CD8-positive, alpha-beta memory T cell (primary cell): ENCODE measurements around the gene SSPN. TPM values are rescaled to one million over a fixed set of nuclear protein-coding genes. Genes with fewer than 3 reads are reported as not detected.

Source experiments
- CTCF ChIA-PET: fragments of 350-600 bp; sonication (Branson Sonifier 250); formaldehyde crosslinking; loops from one replicate; lab custom pipeline; 2021; ENCODE audit warnings: antibody characterized with exemption; lab: Charles Lee
- POLR2A ChIA-PET: fragments of 350-600 bp; sonication (Branson Sonifier 250); formaldehyde crosslinking; loops from one replicate; lab custom pipeline; 2021; ENCODE audit warnings: antibody characterized with exemption; lab: Charles Lee
- DNase-seq, 5 donors: peaks; one replicate each; pipeline versions ENCODE4 v3.0.0 to v3.0.0-alpha.2; 2020 to 2022; ENCODE audit warnings: mixed read lengths in 1 of 5
- H3K27ac ChIP-seq: one replicate; pipeline ENCODE4 v1.7.0; 2013; ENCODE audit warnings: low read depth, mild to moderate bottlenecking, low read length, moderate library complexity
- H3K27me3 ChIP-seq: 2 replicates; pipeline ENCODE4 v1.7.0; 2013; ENCODE audit warnings: low read length, mild to moderate bottlenecking; ENCODE audit not compliant: insufficient read depth, poor library complexity, severe bottlenecking
- H3K36me3 ChIP-seq: 2 replicates; pipeline ENCODE4 v1.7.0; 2013; ENCODE audit warnings: mild to moderate bottlenecking, low read length, moderate library complexity; ENCODE audit not compliant: insufficient read depth
- H3K4me1 ChIP-seq: 2 replicates; pipeline ENCODE4 v1.7.0; 2013; ENCODE audit warnings: mild to moderate bottlenecking, low read length, moderate library complexity; ENCODE audit not compliant: insufficient read depth
- H3K4me3 ChIP-seq: 2 replicates; pipeline ENCODE4 v1.7.0; 2013; ENCODE audit warnings: mild to moderate bottlenecking, low read length
- H3K9me3 ChIP-seq: 2 replicates; pipeline ENCODE4 v1.7.0; 2013; ENCODE audit warnings: mild to moderate bottlenecking, low read length
- H3K27ac Mint-ChIP-seq, 8 donors: one replicate each; pipeline ENCODE4 v1.8.0; 2020 to 2021; ENCODE audit warnings: mixed read lengths in 8 of 8, mild to moderate bottlenecking in 6 of 8, inconsistent platforms in 3 of 8, moderate library complexity in 3 of 8
- H3K27me3 Mint-ChIP-seq, 2 donors: one replicate each; pipeline ENCODE4 v1.8.0; 2020 to 2021; ENCODE audit warnings: mixed read lengths in 2 of 2, mild to moderate bottlenecking in 1 of 2, moderate library complexity in 1 of 2
- H3K36me3 Mint-ChIP-seq, 3 donors: one replicate each; pipeline ENCODE4 v1.8.0; 2020 to 2021; ENCODE audit warnings: mixed read lengths in 3 of 3, inconsistent platforms in 1 of 3, mild to moderate bottlenecking in 1 of 3
- H3K4me1 Mint-ChIP-seq, 3 donors: one replicate each; pipeline ENCODE4 v1.8.0; 2020 to 2021; ENCODE audit warnings: mixed read lengths in 3 of 3, inconsistent platforms in 1 of 3, mild to moderate bottlenecking in 1 of 3
- H3K4me3 Mint-ChIP-seq, 7 donors: one replicate each; pipeline ENCODE4 v1.8.0; 2020 to 2021; ENCODE audit warnings: mixed read lengths in 7 of 7, mild to moderate bottlenecking in 6 of 7, moderate library complexity in 4 of 7, inconsistent platforms in 2 of 7
- H3K9me3 Mint-ChIP-seq, 5 donors: one replicate each; pipeline ENCODE4 v1.8.0; 2020 to 2022; ENCODE audit warnings: mixed read lengths in 5 of 5, mild to moderate bottlenecking in 3 of 5, moderate library complexity in 2 of 5, inconsistent platforms in 1 of 5
- polyA plus RNA-seq: library from polyadenylated mRNA; unstranded; fragments of 300-500 nt; fragmentation: Illumina TruSeq; gene quantifications from one replicate; pipeline ENCODE4 v1.2.3, GENCODE V29; 2021
- total RNA-seq, 2 experiments: library from RNA; stranded (reverse); gene quantifications; one replicate each; pipeline ENCODE4 v1.2.3, GENCODE V29; 2021

SSPN gene
- total and polyA plus RNA-seq, 3 experiments from 2014 or later = not detected

- H3K9me3 Mint-ChIP-seq = no peaks in the 10 kb centered on the region
- no peaks in the 10 kb centered on the region for H3K36me3 Mint-ChIP-seq
- Histone ChIP-seq H3K9me3 (no peaks in the 10 kb centered on the region), H3K27me3 (no peaks in the 10 kb centered on the region), H3K27ac (no peak overlapping the region), H3K4me1 (no peaks in the 10 kb centered on the region), H3K4me3 (no peak overlapping the region), H3K36me3 (no peaks in the 10 kb centered on the region)
- ChIA-PET CTCF (no interaction called here), POLR2A (no interaction called here)
- no peak for DNase-seq
- no peaks in the 10 kb centered on the region for H3K4me1 Mint-ChIP-seq
- H3K4me3 Mint-ChIP-seq = no peak overlapping the region
- no peak overlapping the region for H3K27ac Mint-ChIP-seq
- H3K27me3 Mint-ChIP-seq = peaks cover 15 to 38% of the 10 kb centered on the region in 2 donors
Measured at GRCh38 chr12:26239122-26239851, 43.9 kb downstream of the SSPN start.

- DNase-seq = no peak
- Mint-ChIP-seq H3K4me3 (no peak overlapping the region), H3K27me3 (peaks cover 15 to 38% of the 10 kb centered on the region in 2 donors), H3K4me1 (no peaks in the 10 kb centered on the region), H3K27ac (peak overlapping the region in 1 of 8 donors; percentile 4), H3K9me3 (no peaks in the 10 kb centered on the region), H3K36me3 (no peaks in the 10 kb centered on the region)
- H3K4me1 ChIP-seq = no peaks in the 10 kb centered on the region
- H3K27ac ChIP-seq = no peak overlapping the region
- no peaks in the 10 kb centered on the region for H3K9me3 ChIP-seq
- ChIA-PET CTCF (no interaction called here), POLR2A (no interaction called here)
- no peaks in the 10 kb centered on the region for H3K27me3 ChIP-seq
- H3K4me3 ChIP-seq = no peak overlapping the region
- no peaks in the 10 kb centered on the region for H3K36me3 ChIP-seq
Measured at GRCh38 chr12:26239852-26240815, 44.8 kb downstream of the SSPN start.

- H3K4me1 Mint-ChIP-seq = no peaks in the 10 kb centered on the region
- H3K4me3 ChIP-seq = no peak overlapping the region
- H3K36me3 ChIP-seq = no peaks in the 10 kb centered on the region
- no peaks in the 10 kb centered on the region for H3K27me3 ChIP-seq
- H3K9me3 Mint-ChIP-seq = no peaks in the 10 kb centered on the region
- H3K4me1 ChIP-seq = no peaks in the 10 kb centered on the region
- H3K27me3 Mint-ChIP-seq = peaks cover 15 to 43% of the 10 kb centered on the region in 2 donors
- H3K4me3 Mint-ChIP-seq = no peak overlapping the region
- POLR2A ChIA-PET = no interaction called here
- H3K9me3 ChIP-seq = no peaks in the 10 kb centered on the region
- no peak overlapping the region for H3K27ac Mint-ChIP-seq
- no peak overlapping the region for H3K27ac ChIP-seq
- CTCF ChIA-PET = no interaction called here
- no peak for DNase-seq
- no peaks in the 10 kb centered on the region for H3K36me3 Mint-ChIP-seq
Measured at GRCh38 chr12:26241080-26241479, 45.7 kb downstream of the SSPN start.

DNA sequence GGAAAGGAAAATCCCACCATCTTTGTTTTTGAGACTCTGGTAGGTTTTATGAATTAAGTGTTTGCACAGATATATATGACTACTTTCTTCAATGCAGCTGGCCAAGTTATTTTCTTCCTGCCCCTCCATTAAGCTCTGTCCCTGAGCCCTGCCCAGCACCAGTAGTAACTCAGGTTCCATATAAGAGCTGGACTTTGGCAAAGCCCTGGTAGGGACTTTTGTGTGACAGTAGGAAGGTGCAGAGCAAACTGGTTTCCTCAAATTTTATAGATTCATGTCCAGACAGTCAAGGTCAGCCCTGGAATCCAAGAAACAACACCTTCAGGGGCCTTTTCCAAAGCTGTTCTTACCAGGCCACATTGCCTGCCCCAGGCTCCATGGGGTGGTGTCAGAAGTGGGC, 47.3 kb downstream of the SSPN start:
- peaks cover 15 to 42% of the 10 kb centered on the region in 2 donors for H3K27me3 Mint-ChIP-seq

DNA sequence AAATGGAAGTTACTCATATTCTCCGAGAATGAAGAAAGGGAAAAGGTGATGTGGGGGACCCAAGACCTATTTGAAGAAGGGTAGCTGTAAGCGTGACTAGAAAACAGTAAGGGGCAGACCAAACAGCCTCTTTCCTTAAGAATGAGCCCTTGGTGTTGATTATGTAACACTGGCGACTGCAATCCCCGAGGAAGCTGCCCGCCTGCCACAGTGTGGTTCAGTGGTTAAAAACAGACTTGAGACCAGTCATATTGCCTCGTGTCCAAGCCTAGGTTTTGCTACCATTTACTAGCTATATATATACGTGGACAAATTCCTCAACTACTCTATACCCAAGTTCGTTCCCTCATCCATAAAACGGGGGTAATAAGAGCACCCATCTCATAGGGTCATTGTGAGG, 49.1 kb downstream of the SSPN start:
- H3K27me3 Mint-ChIP-seq = peaks cover 8 to 32% of the 10 kb centered on the region in 2 donors
- Histone ChIP-seq H3K9me3 (no peaks in the 10 kb centered on the region), H3K4me1 (no peaks in the 10 kb centered on the region), H3K27ac (no peak overlapping the region), H3K4me3 (no peak overlapping the region), H3K36me3 (no peaks in the 10 kb centered on the region), H3K27me3 (no peaks in the 10 kb centered on the region)
- CTCF ChIA-PET = no interaction called here
- H3K4me3 Mint-ChIP-seq = no peak overlapping the region
- no peak for DNase-seq
- H3K36me3 Mint-ChIP-seq = peaks cover 0 to 2% (median 0%) of the 10 kb centered on the region in 3 donors
- POLR2A ChIA-PET = no interaction called here
- peaks cover 0 to 2% (median 2%) of the 10 kb centered on the region in 5 donors for H3K9me3 Mint-ChIP-seq
- H3K4me1 Mint-ChIP-seq = no peaks in the 10 kb centered on the region
- no peak overlapping the region for H3K27ac Mint-ChIP-seq

More for the DNA sequence above, 47.3 kb downstream of the SSPN start:
- H3K9me3 ChIP-seq = no peaks in the 10 kb centered on the region
- Mint-ChIP-seq H3K27ac (no peak overlapping the region), H3K4me3 (no peak overlapping the region), H3K9me3 (no peaks in the 10 kb centered on the region), H3K4me1 (no peaks in the 10 kb centered on the region), H3K36me3 (no peaks in the 10 kb centered on the region)
- H3K36me3 ChIP-seq = no peaks in the 10 kb centered on the region
- ChIA-PET CTCF (no interaction called here), POLR2A (no interaction called here)
- H3K4me1 ChIP-seq = no peaks in the 10 kb centered on the region
- no peak overlapping the region for H3K27ac ChIP-seq
- DNase-seq = no peak
- no peak overlapping the region for H3K4me3 ChIP-seq
- no peaks in the 10 kb centered on the region for H3K27me3 ChIP-seq

DNA sequence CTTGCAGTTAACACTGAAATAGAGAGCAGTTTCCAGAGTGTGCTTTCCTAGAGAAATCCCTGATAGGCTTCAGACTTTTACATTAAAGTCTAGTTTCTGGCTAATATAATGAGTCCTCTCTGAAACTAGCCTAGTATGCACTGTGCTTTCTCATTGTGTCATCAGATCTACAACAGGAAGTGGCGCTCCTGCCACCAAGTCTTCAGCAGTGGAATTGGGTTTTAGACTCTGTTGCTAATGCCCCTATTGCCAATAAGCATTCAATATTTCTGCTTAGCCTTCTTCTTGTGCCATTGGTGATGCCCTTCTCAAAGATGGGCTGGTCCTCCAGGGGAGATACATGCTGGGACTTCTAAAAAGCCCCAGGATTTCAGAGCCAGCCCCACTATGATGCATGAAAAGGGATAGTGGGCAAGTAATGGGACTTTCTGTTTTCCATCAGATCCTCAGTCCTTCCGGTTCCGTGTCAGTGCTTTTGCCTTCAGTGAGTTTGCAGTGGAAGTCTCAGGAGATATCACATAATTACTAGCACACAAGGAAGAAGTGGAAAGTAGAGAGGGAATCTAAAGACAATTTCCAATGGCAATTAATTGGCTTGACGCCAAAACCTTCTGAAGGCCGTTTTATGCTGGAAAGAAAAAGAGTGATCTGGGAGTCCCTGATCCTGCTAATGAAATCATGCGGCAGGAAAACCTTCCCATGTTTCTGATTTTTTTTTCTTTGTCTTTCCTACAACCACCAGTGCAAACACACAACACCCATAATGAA, 50.0 kb downstream of the SSPN start:
- H3K4me3 Mint-ChIP-seq = no peak overlapping the region
- H3K4me1 Mint-ChIP-seq = no peaks in the 10 kb centered on the region
- Histone ChIP-seq H3K36me3 (no peaks in the 10 kb centered on the region), H3K4me3 (no peak overlapping the region), H3K27me3 (no peaks in the 10 kb centered on the region), H3K4me1 (no peaks in the 10 kb centered on the region), H3K9me3 (no peaks in the 10 kb centered on the region), H3K27ac (no peak overlapping the region)
- ChIA-PET CTCF (no interaction called here), POLR2A (no interaction called here)
- peaks cover 4 to 27% of the 10 kb centered on the region in 2 donors for H3K27me3 Mint-ChIP-seq
- peaks cover 0 to 6% (median 0%) of the 10 kb centered on the region in 3 donors for H3K36me3 Mint-ChIP-seq
- H3K27ac Mint-ChIP-seq = no peak overlapping the region
- peaks cover 0 to 6% (median 3%) of the 10 kb centered on the region in 5 donors for H3K9me3 Mint-ChIP-seq
- DNase-seq = no peak

GRCh38 chr12:26246483-26247164, 51.3 kb downstream of the SSPN start:
- no peak overlapping the region for H3K27ac Mint-ChIP-seq
- H3K27me3 Mint-ChIP-seq = peaks cover 4 to 22% of the 10 kb centered on the region in 2 donors
- H3K27ac ChIP-seq = no peak overlapping the region
- no peaks in the 10 kb centered on the region for H3K4me1 ChIP-seq
- no peaks in the 10 kb centered on the region for H3K27me3 ChIP-seq
- H3K4me3 Mint-ChIP-seq = no peak overlapping the region
- H3K9me3 ChIP-seq = no peaks in the 10 kb centered on the region
- H3K36me3 ChIP-seq = no peaks in the 10 kb centered on the region
- no peaks in the 10 kb centered on the region for H3K4me1 Mint-ChIP-seq
- peaks cover 0 to 6% (median 3%) of the 10 kb centered on the region in 5 donors for H3K9me3 Mint-ChIP-seq
- no peak for DNase-seq
- H3K36me3 Mint-ChIP-seq = peaks cover 0 to 6% (median 0%) of the 10 kb centered on the region in 3 donors
- CTCF ChIA-PET = no interaction called here
- H3K4me3 ChIP-seq = no peak overlapping the region
- POLR2A ChIA-PET = no interaction called here
